GM19463 (cell line): ENCODE data around the gene SLX4IP.

Experiments used
- ATAC-seq: cut with Tn5 transposase; IDR thresholded peaks from one replicate; pipeline ENCODE4 v1.9.1; 2021; ENCODE audit warnings: mild to moderate bottlenecking, moderate library complexity; ENCODE audit not compliant: unreplicated experiment

SLX4IP gene

GRCh38 chr20:10519361-10520046 lies 84.4 kb downstream of the SLX4IP start:
- no peak for ATAC-seq

GRCh38 chr20:10520528-10520927 lies 85.4 kb downstream of the SLX4IP start:
- ATAC-seq: no peak

DNA sequence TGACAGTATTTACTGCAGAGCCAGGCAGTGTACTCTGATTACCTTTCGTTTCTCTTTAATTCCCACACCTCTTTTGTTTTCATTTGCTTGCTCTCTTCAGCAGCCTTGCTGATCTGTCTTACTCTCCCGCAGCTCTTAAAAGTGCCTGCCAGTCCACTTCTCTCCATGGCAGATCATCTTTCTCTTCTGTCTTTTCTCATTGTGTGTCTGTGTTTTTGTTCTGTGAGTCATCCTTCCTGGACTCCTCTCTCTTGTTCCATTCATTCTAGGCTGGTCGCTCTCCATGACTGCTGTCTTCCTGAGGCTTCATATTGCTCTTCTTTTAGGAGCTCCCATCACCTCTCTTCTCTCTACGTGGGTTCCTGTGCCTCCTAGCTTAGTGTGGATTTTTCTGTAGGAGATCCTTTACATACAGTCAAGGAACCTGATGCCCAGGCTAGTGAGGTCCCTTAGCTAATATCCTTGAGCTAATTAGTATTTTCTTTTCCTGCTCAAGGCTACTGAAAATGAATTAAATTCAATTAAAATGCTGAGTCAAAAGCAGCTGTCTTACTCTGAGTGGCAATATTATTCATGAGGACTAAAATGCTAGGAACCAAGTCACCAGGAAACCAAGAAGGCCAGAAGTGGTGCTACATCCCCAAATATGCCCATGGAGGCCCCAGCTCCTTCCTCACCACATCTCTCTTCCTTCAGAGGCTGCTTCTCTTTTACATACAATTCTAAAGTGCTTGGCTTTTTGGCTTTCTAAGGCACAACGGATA lies 86.1 kb downstream of the SLX4IP start:
- no peak for ATAC-seq

- ATAC-seq: no peak
Observed at GRCh38 chr20:10521836-10522235, 86.7 kb downstream of the SLX4IP start.

DNA sequence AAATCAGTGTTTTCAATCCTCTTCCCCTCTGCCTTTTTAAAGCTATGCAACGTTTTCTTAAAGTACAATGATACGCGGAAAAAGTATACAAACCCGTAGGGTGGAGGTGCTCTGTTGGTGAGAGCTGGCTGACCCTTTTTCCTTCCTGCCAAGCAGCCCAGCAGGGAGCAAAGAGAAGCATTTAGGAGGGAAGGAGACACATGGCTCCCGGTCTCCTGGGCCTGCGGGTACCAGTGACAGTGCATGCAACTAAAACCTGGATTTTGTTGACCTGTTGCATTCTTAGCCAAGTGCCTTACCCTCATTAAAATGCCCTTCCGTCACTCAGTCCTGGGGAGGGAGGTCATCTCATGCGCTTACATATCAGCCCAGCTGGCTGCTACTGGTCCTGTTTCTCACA lies 87.2 kb downstream of the SLX4IP start:
- ATAC-seq: no peak

GRCh38 chr20:10523443-10523842 lies 88.3 kb downstream of the SLX4IP start:
- no peak for ATAC-seq

DNA sequence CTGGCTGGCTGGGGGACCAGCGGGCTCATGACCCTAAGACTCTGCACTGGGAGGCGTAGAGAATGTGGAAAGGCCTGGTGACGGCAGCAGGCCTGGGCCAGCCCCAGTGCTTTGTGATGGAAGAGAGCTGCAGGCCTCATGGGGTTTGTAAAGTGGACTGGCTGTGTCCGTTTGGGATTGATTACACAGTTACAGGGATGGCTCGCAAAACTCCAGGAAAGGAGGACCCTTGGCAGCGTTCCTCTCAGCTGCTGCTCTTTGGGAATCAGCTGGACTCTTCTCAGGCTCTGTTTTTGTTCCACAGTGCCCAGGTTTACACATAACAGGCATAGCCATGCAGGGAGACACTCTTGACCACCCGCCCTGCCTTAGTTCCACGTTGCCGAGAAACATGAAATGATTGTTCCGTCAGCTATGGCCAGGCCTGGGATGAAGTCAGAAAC lies 89.0 kb downstream of the SLX4IP start:
- ATAC-seq: no peak

GRCh38 chr20:10524643-10525042 lies 89.5 kb downstream of the SLX4IP start:
- ATAC-seq: no peak

DNA sequence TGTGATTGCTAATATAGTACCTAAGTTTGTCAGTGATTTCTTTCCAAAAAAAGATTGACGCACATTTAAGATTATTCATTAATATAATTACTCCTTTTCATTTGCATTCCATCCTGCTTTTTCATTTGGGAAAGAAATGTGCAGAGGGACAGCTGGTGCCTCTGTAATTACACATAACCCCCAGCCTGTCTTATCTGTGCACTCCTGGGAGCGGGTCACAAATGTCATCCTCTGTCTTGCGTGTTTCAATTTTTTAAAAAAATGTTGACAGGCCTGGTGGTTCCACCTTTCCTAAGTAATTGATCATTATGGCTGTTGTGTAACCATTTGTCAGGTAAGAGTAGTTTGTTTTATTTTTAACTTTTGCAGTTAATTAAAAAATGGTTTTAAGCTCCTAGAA lies 92.7 kb downstream of the SLX4IP start:
- ATAC-seq: no peak

DNA sequence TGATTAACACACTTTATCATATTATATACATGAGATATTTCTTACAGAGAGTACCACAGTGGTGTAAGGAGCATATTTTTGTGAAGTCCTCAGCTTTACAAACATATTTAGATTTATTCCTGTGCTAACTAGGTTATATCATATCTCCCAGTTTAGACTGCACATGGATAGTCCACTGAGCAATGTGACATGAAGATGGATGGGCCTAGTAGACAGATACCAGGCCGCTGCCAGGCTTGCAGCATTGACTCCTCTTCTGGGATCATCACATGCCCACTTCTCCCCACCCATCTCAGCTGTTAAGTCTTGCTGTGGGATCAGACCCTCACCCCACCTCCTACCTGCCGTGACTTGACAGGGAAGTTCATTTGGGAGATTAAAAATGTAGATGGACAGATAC lies 95.8 kb downstream of the SLX4IP start:
- ATAC-seq: no peak

DNA sequence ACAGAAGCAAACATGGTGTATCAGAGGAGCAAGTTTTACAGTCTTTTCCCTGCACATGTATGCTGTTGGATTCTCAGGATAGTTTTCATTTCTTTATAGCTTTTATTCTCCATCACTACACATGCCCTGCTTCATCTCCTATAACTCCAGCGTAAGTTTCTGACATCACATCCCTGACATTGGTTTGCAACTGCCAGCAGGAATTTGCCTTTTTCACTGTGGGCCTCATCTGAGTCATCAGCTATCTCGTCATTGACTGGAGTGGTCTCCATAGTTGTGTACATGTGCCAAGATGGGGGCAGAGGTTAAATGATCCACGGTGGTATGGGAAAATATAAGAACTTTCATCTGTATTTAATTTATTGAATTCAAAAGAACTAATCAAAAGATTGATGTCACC lies 96.7 kb downstream of the SLX4IP start:
- no peak for ATAC-seq

- no peak for ATAC-seq
Observed at GRCh38 chr20:10532361-10532760, 97.3 kb downstream of the SLX4IP start.

- ATAC-seq: no peak
Observed at GRCh38 chr20:10536531-10536930, 101.4 kb downstream of the SLX4IP start.

DNA sequence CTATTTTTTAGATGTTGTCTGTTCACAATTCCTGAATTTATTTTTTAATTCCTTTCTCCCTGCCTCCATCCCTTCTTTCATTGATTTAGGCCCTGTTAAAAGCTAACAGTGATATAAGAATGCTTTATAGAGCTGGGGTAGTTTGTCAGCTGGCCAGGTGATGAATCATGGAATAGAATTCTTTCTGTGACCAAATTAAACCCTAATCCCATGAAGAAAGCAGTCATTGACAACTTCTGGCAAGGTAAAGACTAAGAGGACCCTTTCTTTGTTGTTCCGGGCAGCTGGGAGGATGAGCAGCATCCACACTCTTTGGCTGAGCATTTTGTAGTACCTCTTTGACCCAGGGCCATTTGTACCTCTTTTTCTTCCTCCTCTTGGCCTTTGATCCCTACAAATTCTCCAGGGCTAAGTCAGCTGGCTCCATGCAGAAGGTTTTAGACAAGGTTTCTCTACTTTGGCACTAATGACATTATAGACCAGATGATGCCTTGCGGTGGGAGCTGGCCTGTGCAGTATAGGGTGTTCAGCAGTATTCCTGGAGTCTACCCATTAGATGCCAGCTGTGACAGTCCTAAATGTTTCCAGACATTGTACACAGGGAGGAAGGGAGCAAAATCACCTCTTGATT lies 102.9 kb downstream of the SLX4IP start:
- ATAC-seq: no peak

DNA sequence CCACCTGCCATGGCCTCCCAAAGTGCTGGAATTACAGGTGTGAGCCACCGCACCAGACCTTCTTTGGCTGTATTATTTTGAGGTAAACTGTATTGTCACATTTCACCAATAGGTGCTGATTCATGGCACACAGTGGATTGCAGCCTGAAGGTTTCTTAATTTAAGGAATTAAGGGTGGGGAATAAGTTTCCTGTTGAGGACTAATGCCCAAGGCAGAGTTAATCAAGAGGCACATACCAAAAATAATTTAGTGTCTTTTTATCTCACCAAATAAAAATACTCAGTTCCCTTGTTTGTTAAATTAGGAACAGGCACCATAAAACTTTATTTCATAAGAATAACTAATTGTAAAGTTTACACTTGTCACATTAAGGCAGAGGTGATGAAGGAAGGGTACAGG lies 103.7 kb downstream of the SLX4IP start:
- ATAC-seq: no peak

DNA sequence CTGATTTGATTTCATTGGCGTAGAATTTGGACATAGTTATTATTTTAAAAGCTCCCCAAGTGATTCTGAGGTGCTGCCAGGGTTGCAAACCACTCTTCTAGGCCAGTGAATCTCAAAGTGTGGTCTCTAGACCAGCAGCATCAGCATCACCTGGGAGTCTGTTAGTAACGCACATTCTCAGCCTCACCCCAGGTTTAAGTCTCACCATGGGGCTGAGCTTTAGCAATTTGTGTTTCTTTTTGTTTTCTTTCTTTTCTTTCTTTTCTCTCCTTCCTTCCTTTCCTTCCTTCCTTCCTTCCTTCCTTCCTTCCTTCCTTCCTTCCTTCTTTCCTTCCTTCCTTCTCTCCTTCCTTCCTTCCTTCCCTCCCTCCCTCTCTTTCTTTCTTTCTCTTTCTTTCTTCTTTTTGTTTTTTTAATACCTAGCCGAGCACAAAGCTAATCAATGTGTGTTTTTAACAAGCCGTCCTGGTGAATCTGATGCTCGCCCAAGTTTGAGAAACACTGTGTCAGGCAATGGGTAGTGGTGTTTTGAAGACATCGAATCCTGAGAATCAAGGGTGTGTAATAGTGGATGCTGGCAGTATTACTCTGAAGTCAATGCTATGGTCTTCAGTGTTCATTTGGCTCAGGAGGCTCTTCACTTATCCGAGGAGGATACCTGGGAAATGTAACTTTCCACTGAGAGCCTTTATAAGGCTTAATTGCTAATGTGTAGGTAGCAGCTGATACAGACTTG lies 104.9 kb downstream of the SLX4IP start:
- no peak for ATAC-seq

DNA sequence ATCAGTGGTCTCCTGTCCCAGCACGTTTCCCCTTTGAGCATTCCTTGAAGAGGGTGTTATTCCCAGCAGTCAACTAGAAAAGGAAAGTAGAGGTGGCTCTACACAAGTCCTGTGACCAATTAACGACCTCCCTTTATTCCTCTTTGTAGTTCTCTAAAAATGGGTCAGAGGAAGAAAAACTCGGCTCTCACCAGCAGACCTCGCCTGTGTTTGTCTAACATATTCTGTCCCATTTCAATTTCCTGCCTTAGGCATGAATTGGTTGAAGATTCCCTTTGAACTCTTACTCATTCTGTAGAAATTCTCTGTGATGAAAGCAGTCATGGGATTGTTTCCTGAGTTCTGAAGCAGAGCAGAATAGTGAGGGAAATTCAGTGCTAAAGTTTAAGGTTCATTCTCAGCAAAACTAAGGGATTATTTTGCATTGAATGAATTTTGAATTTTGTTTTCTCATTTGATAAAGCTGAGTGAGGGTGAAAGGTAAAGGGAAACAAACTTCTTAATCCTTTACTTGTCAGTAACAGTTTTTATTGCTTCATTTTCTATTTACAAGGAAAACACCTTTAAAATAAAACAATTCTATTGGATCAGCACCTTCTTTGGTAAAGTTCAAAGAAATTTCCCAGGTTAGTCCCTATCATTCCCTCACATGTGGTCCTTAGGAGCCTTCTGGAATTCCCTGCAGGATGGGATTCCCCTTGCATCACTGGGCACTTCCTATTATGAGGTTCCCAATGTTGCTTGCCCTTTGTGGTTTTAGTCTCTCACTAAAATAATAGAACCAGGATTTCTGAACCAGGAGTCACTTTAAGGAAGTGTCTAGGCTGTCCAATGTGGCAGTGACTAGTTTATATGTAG lies 105.8 kb downstream of the SLX4IP start:
- no peak for ATAC-seq

- ATAC-seq: no peak
Observed at GRCh38 chr20:10541668-10542411, 106.7 kb downstream of the SLX4IP start.

DNA sequence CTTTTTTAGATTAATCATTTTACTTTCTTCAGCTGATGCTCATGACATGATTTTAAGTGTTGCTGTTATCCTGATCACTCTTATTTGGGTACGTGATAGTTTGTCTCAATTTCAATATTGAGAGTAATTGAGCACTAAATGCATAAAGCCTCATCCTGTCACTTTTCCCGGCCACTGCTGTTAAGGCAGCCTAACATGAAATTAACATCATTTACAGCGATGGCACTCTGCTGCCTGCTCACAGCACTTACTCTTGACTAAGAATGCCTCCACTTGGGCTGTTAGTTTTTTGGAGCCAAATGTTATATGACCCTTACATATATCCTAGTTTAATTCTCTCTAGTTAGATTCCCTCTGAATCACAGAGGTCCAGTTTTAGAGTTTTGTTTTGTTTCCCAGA lies 107.3 kb downstream of the SLX4IP start:
- no peak for ATAC-seq

- ATAC-seq: no peak
Observed at GRCh38 chr20:10543480-10543879, 108.4 kb downstream of the SLX4IP start.
